Nephron progenitor cell (in vitro differentiated cells): Measurements from ENCODE around the gene PRF1.

Experiments used
- DNase-seq: peaks from one replicate; pipeline ENCODE4 v3.0.0; 2021
- H3K27ac Mint-ChIP-seq: 2 replicates; pipeline ENCODE4 v1.8.0; 2021; ENCODE audit warnings: mild to moderate bottlenecking, moderate library complexity, mixed read lengths
- H3K27me3 Mint-ChIP-seq: 2 replicates; pipeline ENCODE4 v1.8.0; 2021; ENCODE audit warnings: mild to moderate bottlenecking, low read depth, mixed read lengths; ENCODE audit not compliant: poor library complexity
- H3K36me3 Mint-ChIP-seq: 2 replicates; pipeline ENCODE4 v1.8.0; 2021; ENCODE audit warnings: low read depth, mixed read lengths
- H3K4me1 Mint-ChIP-seq: 2 replicates; pipeline ENCODE4 v1.8.0; 2021; ENCODE audit warnings: mixed read lengths
- H3K4me3 Mint-ChIP-seq: 2 replicates; pipeline ENCODE4 v1.8.0; 2021; ENCODE audit warnings: mild to moderate bottlenecking, moderate library complexity, mixed read lengths
- H3K9me3 Mint-ChIP-seq: 2 replicates; pipeline ENCODE4 v1.8.0; 2021; ENCODE audit warnings: mild to moderate bottlenecking, moderate library complexity, mixed read lengths
- CTCF ChIP-seq: fragments of 200-600 bp; sonication (generic); IDR thresholded peaks from 2 replicates; pipeline ENCODE4 v1.5.0; 2021; ENCODE audit warnings: antibody characterized with exemption

Gene PRF1

GRCh38 chr10:70589762-70590654, 12.5 kb downstream of the PRF1 start:
- Mint-ChIP-seq H3K36me3 (no peaks in the 10 kb centered on the region), H3K4me1 (peaks cover 36% of the 10 kb centered on the region), H3K27me3 (peaks cover 3% of the 10 kb centered on the region), H3K9me3 (no peaks in the 10 kb centered on the region), H3K4me3 (no peak overlapping the region), H3K27ac (no peak overlapping the region)
- no peak for TF ChIP-seq CTCF
- no peak for DNase-seq

DNA sequence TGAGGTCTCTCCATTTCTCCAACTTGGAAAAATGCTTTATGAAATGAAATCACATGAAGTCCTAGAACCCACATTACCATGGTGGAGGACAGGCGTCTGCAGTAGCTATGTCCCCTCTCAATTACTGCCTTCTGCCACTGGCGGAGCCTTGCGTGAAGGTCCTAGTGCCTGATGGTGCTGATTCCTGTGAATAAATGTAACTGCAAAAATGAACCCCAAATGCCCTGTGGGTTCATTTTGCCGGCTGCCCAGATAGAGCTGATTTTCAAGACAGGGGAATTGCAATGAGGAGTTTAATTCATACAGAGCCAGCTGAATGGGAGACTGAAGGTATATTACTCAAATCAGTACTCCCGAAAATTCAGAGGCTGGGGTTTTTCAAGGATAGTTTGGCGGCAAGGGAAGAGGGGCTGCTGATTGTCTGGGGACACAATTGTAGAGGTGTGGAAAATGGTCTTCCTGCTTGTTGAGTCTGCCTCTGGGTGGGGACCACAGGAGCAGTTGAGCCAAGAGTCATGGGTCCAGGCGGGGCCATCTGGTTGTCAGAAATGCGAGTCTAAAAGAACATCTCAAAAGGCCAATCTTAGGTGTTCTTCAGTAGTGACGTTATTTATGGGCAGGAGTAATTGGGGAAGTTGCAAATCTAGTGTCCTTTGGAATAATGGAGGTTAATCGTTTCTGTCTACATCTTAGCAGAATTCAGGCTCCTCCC, 13.5 kb downstream of the PRF1 start:
- Mint-ChIP-seq H3K27ac (no peak overlapping the region), H3K4me1 (peaks cover 42% of the 10 kb centered on the region), H3K36me3 (no peaks in the 10 kb centered on the region), H3K27me3 (peaks cover 3% of the 10 kb centered on the region), H3K9me3 (no peaks in the 10 kb centered on the region), H3K4me3 (no peak overlapping the region)
- no peak for DNase-seq
- no peak for TF ChIP-seq CTCF

GRCh38 chr10:70588255-70588654, 14.3 kb downstream of the PRF1 start:
- Mint-ChIP-seq H3K4me1 (peaks cover 50% of the 10 kb centered on the region), H3K36me3 (no peaks in the 10 kb centered on the region), H3K4me3 (no peak overlapping the region), H3K27me3 (peaks cover 3% of the 10 kb centered on the region), H3K27ac (no peak overlapping the region), H3K9me3 (no peaks in the 10 kb centered on the region)
- no peak for DNase-seq
- no peak for TF ChIP-seq CTCF

DNA sequence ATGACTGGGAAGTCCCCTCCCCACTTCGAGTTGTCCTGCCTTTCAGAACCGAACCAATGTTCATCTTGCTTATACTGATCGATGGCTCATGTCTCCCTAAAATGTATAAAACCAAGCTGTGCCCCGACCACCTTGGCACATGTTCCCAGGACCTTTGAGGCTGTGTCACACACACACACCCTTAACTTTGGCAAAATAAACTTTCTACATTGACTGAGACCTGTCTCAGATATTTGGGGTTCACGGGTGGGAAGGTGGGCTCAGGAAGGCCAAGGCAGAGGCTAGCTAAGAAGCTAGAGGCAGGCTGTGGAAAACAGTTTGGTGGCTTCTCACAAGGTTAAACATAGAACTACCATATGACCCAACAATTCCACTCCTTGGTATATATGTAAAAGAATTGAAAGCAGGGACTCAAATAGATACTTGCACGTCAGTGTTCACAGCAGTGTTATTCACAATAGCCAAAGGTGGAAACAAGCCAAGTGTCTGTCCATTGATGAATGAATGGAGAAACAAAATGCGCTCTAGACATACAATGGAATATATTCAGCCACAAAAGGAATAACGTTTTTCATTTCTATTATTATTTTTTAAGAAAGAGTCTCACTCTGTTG, 15.4 kb downstream of the PRF1 start:
- Mint-ChIP-seq H3K9me3 (no peaks in the 10 kb centered on the region), H3K36me3 (no peaks in the 10 kb centered on the region), H3K27ac (no peak overlapping the region), H3K4me1 (peaks cover 58% of the 10 kb centered on the region), H3K27me3 (peaks cover 3% of the 10 kb centered on the region), H3K4me3 (no peak overlapping the region)
- TF ChIP-seq CTCF: no peak
- DNase-seq: no peak

DNA sequence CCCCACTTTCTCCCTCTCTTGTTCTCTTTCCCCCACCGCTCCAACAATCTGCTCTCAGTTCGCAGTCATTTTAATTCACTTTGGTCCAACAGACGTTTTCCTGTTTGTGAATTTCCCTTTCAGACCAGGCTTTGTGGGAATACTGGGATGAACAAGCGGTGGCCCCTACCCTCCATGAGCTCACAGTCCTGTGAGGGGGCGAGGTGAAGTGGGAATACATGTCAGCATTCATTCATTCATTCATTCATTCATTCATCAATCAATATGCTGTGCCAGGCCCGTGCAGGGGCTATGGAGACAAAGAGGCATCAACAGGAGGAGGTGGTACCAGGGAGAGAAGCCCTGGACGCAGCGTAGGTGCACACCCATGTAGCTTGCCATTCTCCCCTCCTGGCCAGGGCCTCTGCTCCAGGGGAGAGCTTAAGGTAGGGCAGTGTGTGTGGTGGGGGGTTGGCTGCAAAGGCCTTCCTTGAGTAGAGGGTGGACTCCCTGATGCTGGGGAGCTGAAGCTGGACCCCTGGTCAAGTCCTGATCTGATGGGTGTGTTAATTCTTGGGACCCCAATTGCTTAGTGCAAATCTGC, 16.1 kb downstream of the PRF1 start:
- H3K4me3 Mint-ChIP-seq: no peak overlapping the region
- peaks cover 58% of the 10 kb centered on the region for H3K4me1 Mint-ChIP-seq
- H3K27me3 Mint-ChIP-seq: peaks cover 3% of the 10 kb centered on the region
- no peaks in the 10 kb centered on the region for H3K36me3 Mint-ChIP-seq
- no peak for DNase-seq
- H3K27ac Mint-ChIP-seq: no peak overlapping the region
- no peaks in the 10 kb centered on the region for H3K9me3 Mint-ChIP-seq
- TF ChIP-seq CTCF: no peak
